Muscle layer of duodenum (tissue), 2 donors: ENCODE results near the gene EMC9.
A peak's percentile ranks its signal among the peaks of the same experiment; 100 is the strongest.

Experiments
- H3K27ac ChIP-seq: one replicate; pipeline ENCODE4 v1.7.0; 2013; ENCODE audit warnings: mild to moderate bottlenecking, low read length
- H3K27me3 ChIP-seq: one replicate; pipeline ENCODE4 v1.7.0; 2013; ENCODE audit warnings: low read depth, mild to moderate bottlenecking, control low read depth, low read length
- H3K36me3 ChIP-seq, 2 donors: one replicate each; pipeline ENCODE4 v1.7.0; 2013; ENCODE audit warnings: low read length in 2 of 2, control low read depth in 1 of 2, mild to moderate bottlenecking in 1 of 2; ENCODE audit not compliant: insufficient read depth in 2 of 2, control insufficient read depth in 1 of 2
- H3K4me1 ChIP-seq, 2 donors: one replicate each; pipeline ENCODE4 v1.7.0; 2013; ENCODE audit warnings: low read length in 2 of 2, mild to moderate bottlenecking in 2 of 2, control low read depth in 1 of 2, moderate library complexity in 1 of 2; ENCODE audit not compliant: insufficient read depth in 2 of 2, control insufficient read depth in 1 of 2
- H3K4me3 ChIP-seq, 2 donors: one replicate each; pipeline ENCODE4 v1.7.0; 2013; ENCODE audit warnings: low read length in 2 of 2, low read depth in 1 of 2, mild to moderate bottlenecking in 1 of 2
- H3K9me3 ChIP-seq, 2 donors: one replicate each; pipeline ENCODE4 v1.7.0; 2013; ENCODE audit warnings: low read length in 2 of 2, control low read depth in 1 of 2, mild to moderate bottlenecking in 1 of 2; ENCODE audit not compliant: control insufficient read depth in 1 of 2
- donor health status: healthy.

Gene EMC9

DNA sequence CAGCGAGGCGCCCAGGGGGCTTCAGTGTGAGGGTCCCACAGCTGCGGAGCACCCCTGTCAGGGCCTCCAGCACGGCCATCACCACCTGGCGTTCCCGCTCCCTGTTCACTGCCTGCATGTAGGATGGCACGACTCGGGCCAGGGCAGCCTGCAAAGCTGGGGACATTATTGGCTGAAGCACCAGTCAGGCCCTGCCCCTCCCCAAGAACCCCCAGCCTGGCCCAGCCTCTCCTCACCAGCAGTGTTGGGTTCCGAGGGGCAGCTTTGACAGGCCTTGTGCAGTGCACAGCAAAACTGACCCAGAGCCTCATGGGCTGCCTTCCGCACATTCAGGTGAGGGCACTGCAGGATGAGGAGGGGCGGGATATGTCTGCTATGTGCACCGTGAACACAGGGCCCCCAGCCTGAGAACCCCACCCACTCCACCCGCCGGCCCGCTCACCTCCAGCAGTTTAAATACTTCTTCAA is 41.7 kb upstream of the EMC9 start:
- Histone ChIP-seq H3K27ac (no peak overlapping the region), H3K36me3 (peaks cover 53 to 86% of the 10 kb centered on the region in 2 donors), H3K4me1 (peaks cover 4 to 12% of the 10 kb centered on the region in 2 donors), H3K27me3 (no peaks in the 10 kb centered on the region), H3K4me3 (no peak overlapping the region), H3K9me3 (no peaks in the 10 kb centered on the region)

DNA sequence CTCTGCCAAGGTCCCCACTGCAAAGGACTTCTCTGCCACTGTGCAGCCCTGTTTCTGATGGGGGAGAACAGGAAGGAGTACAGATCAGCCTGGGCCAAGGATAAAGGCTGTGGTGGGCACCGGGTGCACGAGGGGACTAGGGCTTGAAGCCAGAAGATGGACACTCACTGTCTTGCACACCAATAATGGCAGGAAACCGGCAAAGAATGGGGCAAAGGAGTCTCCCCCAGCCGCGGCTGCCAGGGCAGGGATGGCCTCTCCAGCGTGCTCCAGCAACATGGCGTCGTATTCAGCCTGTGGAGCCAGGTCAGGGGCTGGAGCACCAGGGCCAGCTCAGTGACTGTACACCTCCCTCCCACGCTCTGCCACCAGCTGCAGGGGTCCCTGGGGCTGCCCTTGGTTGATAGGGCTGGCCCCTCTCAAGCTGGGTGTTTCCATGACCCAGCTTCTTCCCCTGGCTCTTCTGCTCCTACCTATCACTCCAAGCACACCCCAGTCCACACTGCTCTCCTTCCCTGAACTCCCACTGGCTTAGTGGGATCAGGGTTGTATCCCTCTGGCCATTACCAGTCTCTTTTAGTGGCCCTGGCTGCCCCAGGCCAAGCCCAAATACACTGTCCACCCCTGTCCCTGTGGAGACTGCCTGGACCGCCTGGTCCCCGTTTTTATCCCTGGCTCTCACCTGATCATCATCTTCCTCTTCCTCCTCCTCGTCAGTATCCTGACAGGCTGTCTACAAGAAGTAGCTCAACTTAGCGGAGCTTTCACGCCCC is 40.9 kb upstream of the EMC9 start:
- H3K9me3 ChIP-seq = no peaks in the 10 kb centered on the region
- peaks cover 53 to 94% of the 10 kb centered on the region in 2 donors for H3K36me3 ChIP-seq
- no peak overlapping the region for H3K27ac ChIP-seq
- peaks cover 0 to 5% of the 10 kb centered on the region in 2 donors for H3K4me1 ChIP-seq
- no peaks in the 10 kb centered on the region for H3K27me3 ChIP-seq
- H3K4me3 ChIP-seq = no peak overlapping the region

GRCh38 chr14:24181371-24182077 is 40.1 kb upstream of the EMC9 start:
- Histone ChIP-seq H3K4me1 (peaks cover 0 to 3% of the 10 kb centered on the region in 2 donors), H3K36me3 (peaks cover 54 to 98% of the 10 kb centered on the region in 2 donors), H3K9me3 (no peaks in the 10 kb centered on the region), H3K4me3 (no peak overlapping the region), H3K27me3 (no peaks in the 10 kb centered on the region), H3K27ac (no peak overlapping the region)

- Histone ChIP-seq H3K4me3 (no peak overlapping the region), H3K4me1 (peaks cover 0 to 3% of the 10 kb centered on the region in 2 donors), H3K36me3 (peaks cover 46 to 86% of the 10 kb centered on the region in 2 donors), H3K9me3 (no peaks in the 10 kb centered on the region), H3K27me3 (no peaks in the 10 kb centered on the region), H3K27ac (peak overlapping the region; percentile 65)
Observed at GRCh38 chr14:24179961-24180796, 38.8 kb upstream of the EMC9 start.

DNA sequence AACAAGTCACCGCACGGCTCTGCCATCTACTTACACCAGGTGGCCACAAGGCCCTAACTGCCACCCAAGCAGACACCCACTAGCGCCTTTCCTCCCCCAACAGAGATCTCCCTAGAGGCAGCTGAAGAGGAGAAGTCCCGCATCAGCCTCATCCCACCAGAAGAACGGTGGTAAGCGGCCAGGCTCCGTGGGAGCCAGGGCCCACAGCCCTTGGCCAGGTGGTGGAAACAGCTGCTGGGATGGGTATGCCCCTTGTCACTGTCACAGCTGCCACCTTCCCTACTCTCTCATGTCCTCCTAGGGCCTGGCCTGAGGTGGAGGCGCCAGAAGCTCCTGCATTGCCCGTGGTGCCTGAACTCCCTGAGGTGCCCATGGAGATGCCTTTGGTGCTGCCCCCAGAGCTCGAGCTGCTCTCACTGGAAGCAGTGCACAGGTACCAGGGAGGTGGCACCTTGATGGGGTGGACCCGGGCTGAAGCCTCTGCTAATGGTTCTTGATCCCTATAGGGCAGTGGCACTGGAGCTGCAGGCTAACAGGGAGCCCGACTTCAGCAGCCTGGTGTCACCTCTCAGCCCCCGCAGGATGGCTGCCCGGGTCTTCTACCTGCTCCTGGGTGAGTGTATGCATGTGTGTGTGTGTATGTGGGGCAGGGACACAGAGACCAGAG is 38.0 kb upstream of the EMC9 start:
- peak overlapping the region; percentile 65 for H3K27ac ChIP-seq
- no peaks in the 10 kb centered on the region for H3K9me3 ChIP-seq
- H3K4me3 ChIP-seq = no peak overlapping the region
- H3K36me3 ChIP-seq = peaks cover 45 to 81% of the 10 kb centered on the region in 2 donors
- H3K27me3 ChIP-seq = no peaks in the 10 kb centered on the region
- H3K4me1 ChIP-seq = peaks cover 0 to 3% of the 10 kb centered on the region in 2 donors

- Histone ChIP-seq H3K36me3 (peaks cover 42 to 73% of the 10 kb centered on the region in 2 donors), H3K27ac (no peak overlapping the region)
Observed at GRCh38 chr14:24178399-24179178, 37.2 kb upstream of the EMC9 start.

GRCh38 chr14:24177891-24178290 is 36.5 kb upstream of the EMC9 start:
- Histone ChIP-seq H3K4me3 (no peak overlapping the region), H3K36me3 (peaks cover 37 to 66% of the 10 kb centered on the region in 2 donors), H3K27me3 (no peaks in the 10 kb centered on the region), H3K27ac (no peak overlapping the region), H3K4me1 (peaks cover 0 to 3% of the 10 kb centered on the region in 2 donors), H3K9me3 (no peaks in the 10 kb centered on the region)

More at GRCh38 chr14:24178399-24179178, 37.2 kb upstream of the EMC9 start:
- Histone ChIP-seq H3K4me3 (no peak overlapping the region), H3K4me1 (peaks cover 0 to 3% of the 10 kb centered on the region in 2 donors), H3K27me3 (no peaks in the 10 kb centered on the region), H3K9me3 (no peaks in the 10 kb centered on the region)

DNA sequence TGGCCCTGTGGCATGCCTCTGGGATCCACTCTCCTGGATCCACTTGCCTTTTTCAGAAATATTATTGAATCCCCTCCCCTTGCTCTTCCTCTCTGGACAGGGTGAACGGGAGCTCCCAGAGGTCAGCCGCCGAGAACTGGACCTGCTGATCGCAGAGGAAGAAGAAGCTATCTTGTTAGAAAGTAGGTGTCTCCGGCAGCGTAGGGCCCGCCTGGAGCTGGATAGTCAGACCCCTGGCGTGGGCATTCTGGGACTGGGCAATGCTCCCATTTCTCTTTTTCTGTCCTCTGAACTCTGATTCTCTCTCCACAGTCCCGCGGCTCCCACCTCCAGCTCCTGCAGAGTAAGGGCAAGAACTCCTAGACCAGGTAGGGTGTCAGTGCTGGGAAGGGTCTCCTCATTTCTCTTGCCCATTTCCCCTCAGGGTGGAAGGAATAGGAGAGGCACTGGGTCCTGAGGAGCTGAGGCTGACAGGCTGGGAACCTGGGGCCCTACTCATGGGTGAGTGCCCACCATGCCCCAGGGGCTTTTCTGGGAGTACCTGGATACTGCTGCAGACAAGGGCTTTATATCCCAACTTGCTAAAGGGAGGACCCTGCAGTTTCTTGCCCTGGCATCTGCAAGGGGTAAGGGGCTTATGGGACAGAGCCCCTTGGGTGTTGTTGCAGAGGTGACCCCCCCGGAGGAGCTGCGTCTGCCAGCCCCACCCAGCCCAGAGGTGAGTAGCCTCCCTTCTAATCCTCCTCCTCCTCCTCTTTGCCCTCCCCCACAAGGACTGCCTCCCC is 35.8 kb upstream of the EMC9 start:
- no peak overlapping the region for H3K27ac ChIP-seq
- H3K9me3 ChIP-seq = no peaks in the 10 kb centered on the region
- H3K4me1 ChIP-seq = peaks cover 0 to 6% of the 10 kb centered on the region in 2 donors
- H3K4me3 ChIP-seq = no peak overlapping the region
- peaks cover 33 to 60% of the 10 kb centered on the region in 2 donors for H3K36me3 ChIP-seq
- no peaks in the 10 kb centered on the region for H3K27me3 ChIP-seq

GRCh38 chr14:24176599-24176998 is 35.2 kb upstream of the EMC9 start:
- H3K27me3 ChIP-seq = no peaks in the 10 kb centered on the region
- no peaks in the 10 kb centered on the region for H3K9me3 ChIP-seq
- H3K4me3 ChIP-seq = no peak overlapping the region
- H3K27ac ChIP-seq = no peak overlapping the region
- peaks cover 27 to 53% of the 10 kb centered on the region in 2 donors for H3K36me3 ChIP-seq
- H3K4me1 ChIP-seq = peaks cover 0 to 10% of the 10 kb centered on the region in 2 donors
